NCI-H2107 treated with DMSO at 0.1 percent for 48 hours (cell line): ENCODE data around the gene ATXN2.
"Not testable (repeated sequence)": the region's sequence is repeated elsewhere in the genome, so short reads cannot be mapped to it uniquely, and the experiment has no call there.

Experiments
- DNase-seq: peaks from one replicate; lab custom pipeline; 2025; ENCODE audit not compliant: unreplicated experiment; lab: John Stamatoyannopoulos, UW

ATXN2 gene

GRCh38 chr12:111507719-111508118 is 91.4 kb downstream of the ATXN2 start:
- DNase-seq: not testable (repeated sequence)

- not testable (repeated sequence) for DNase-seq
These were observed 91.9 kb downstream of the ATXN2 start for GRCh38 chr12:111507258-111507657.

- DNase-seq: no peak
These were observed 92.9 kb downstream of the ATXN2 start for GRCh38 chr12:111506260-111506659.

DNA sequence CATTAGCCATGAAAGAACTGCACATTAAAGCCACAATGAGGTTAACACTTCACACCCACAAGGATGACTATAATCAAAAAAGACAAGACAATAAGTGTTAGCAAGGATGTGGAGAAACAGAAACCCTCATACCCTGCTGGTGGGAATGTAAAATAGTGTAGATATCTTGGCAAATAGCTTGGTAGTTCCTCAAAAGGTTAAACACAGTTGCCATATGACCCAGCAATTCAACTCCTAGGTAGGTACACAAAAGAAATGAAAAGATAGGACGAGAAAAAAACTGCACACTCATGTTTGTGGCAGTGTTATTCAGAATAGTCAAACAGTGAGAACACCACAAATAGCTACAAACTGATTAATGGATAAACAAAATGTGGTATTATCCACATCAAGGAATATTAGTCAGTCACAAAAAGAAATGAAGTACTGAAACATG is 93.5 kb downstream of the ATXN2 start:
- DNase-seq: no peak

DNA sequence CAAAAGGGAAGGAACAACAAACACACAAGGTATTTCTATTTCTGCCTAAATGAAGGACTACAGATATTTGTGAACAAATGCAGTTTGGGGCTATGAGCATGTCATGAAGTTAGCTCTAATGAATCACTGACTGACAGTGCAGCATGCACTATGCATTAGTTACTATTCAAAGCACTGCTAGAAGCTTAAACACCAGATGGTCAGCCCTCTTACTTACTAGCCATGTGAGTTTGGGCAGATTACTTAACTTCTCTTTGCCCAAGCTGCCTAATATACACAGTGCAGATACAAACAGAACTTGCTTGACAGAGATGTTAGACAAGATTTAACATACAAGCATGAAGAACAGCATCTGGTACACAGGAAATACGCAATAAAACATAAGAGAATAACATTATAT is 96.0 kb downstream of the ATXN2 start:
- DNase-seq: no peak

GRCh38 chr12:111494676-111495075 is 104.4 kb downstream of the ATXN2 start:
- no peak for DNase-seq

- DNase-seq: not testable (repeated sequence)
These were observed 106.1 kb downstream of the ATXN2 start for GRCh38 chr12:111492979-111493378.

GRCh38 chr12:111488798-111489197 is 110.3 kb downstream of the ATXN2 start:
- no peak for DNase-seq

- no peak for DNase-seq
These were observed 110.8 kb downstream of the ATXN2 start for GRCh38 chr12:111488271-111488670.

DNA sequence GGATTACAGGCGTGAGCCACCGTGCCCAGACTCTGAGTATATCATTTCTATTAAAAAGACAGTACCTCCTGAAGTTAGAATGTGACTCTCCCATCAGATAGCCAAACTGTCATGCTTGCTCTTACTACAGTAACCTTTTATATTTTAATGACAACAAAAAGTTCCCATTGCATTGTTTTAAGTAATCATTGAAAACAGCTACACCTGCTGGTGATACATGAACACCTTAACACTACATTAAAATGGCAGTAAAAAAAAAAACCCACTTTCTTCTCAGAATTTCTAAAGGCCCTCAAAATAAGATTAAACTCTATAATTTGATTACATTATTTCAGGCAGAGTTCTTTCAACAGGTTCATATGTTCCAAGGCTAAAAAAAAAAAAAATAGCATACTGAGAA is 116.7 kb downstream of the ATXN2 start:
- no peak for DNase-seq

DNA sequence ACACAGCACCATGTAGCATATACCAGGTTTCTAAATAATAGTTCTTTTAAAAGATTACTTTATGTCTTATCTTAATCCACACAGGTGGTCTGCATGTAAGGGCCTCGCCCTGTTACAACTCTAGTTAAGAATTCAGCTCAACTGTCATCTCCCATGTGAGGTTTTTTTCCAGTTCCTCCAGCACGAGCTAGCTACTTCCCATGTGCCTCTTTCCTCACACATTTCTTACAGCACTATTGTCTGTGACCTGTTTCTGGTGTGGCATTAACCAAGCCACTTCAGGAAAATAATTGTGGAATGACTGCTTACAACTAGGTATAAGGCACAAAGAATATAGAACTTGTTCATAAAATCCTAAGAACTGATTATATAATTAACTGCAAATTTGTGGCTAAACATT is 127.9 kb downstream of the ATXN2 start:
- no peak for DNase-seq

GRCh38 chr12:111469401-111469800 is 129.7 kb downstream of the ATXN2 start:
- no peak for DNase-seq

- no peak for DNase-seq
These were observed 131.3 kb downstream of the ATXN2 start for GRCh38 chr12:111467857-111468241.

DNA sequence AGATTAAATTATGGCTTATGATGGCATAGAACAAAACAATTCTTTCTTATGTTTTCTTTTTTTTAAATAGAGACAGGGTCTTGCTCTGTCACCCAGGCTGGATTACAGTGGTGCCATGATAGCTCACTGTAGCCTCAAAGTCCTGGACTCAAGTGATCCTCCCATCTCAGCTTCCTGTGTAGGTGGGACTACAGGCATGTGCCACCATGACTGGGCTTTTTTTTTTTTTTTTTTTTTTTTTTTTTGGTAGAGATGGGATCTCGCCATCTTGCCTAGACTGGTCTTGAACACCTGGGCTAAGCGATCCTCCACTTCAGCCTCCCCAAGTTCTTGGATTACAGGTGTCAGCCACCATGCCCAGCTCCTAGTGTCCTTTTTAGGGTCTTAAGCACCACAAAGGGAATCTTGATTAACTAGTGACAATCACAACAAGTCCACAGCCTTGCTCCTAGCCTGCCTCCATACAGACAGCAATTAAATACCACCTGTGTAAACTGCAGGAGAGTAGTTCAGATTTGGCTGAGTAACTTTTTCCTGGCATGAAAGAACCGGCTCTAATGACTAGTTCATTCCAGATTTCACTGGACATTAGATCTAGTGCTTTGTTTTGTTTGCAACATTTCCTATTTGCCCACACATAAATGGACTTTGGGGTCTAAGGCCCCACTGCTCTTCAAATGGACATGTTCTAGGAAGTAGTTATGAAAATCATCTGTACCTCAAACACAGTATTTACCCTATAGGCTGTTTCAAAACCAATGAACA is 131.8 kb downstream of the ATXN2 start:
- DNase-seq: no peak

GRCh38 chr12:111462210-111462769 is 136.8 kb downstream of the ATXN2 start:
- DNase-seq: no peak

GRCh38 chr12:111460111-111460510 is 139.0 kb downstream of the ATXN2 start:
- not testable (repeated sequence) for DNase-seq

- DNase-seq: no peak
These were observed 140.5 kb downstream of the ATXN2 start for GRCh38 chr12:111458546-111459172.

- DNase-seq: no peak
These were observed 141.5 kb downstream of the ATXN2 start for GRCh38 chr12:111457577-111457976.

- no peak for DNase-seq
These were observed 142.0 kb downstream of the ATXN2 start for GRCh38 chr12:111457071-111457470.

DNA sequence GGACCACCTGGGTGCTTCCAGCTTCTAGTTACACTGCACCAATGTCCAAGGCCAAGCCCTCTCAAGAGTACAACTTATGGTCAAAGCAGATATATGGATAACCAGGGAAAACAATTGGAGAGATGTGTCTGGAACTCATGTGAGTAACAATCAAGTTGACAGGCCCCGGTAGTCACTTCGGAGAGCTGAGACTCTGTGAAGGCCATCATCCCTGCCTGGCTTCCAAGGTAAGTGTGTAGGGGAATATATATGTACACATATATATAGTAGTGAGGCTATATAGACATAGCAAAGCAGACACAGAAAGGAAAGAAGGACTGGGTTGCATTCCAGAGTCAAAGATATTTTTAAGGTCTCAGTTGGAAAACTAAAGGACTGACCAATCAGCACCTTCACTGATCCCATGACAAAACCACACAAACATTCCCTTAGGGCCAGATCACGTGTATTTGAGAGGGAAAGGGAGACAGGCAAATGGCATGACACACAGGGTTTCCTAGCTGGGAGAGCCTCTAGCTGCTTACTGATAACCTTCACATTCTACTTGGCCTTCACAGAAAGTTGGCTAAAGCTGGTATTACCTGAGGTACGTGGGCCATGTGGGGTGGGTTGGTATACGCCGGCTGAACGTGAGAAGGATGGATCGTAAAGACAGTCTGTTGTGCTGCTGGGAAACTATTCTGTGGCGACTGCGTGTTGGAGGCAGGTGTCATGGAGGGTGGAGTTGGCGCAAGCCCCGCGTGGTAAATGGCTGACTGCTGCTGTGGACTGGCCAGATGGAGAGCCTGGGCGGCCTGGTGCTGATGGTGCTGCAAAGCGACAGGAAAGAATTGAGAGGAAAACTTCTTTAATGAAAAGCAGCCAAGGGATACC is 143.4 kb downstream of the ATXN2 start:
- no peak for DNase-seq

DNA sequence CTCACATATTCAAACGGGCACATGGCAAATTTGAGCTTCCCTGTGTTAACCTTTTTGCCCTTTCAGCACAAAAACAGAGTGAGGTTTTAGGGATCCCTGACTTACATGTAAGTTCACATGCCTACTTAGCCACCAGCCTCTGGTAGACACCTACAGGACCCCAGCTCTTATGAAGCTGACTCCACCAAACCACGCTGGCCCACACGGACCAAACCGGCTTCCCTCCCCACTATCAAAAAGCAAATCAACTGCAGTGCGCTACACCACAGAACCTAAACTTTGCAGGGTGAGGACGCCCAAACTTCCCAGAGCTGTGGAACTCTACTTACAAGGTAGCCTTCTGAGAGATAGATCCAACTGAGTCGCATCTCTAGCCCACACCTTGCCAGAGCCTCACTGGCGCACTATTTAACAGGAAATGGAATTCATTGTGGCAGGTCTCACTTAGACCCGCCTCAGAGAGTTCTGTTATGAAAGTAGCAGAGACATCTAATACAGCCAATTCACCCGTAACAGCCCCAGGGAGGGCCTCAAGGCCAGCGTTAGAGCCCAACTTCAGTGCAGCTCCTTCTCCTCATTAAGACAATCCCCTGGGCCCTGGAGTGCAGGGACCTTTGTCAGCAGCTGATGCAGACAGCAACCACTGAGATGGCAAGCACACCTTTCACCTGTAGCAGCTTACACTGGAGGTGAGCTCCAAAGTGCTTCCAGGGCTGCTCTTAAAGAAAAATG is 144.2 kb downstream of the ATXN2 start:
- DNase-seq: no peak
